Osteoblast (primary cell): ENCODE results near the gene TOLLIP. TPM values are rescaled to one million over a fixed set of nuclear protein-coding genes. Genes with fewer than 3 reads are reported as not detected.
"Not testable (repeated sequence)": the region's sequence is repeated elsewhere in the genome, so short reads cannot be mapped to it uniquely, and the experiment has no call there.

ENCODE experiments used
- DNase-seq: peaks from one replicate; pipeline ENCODE4 v3.0.0; 2011; ENCODE audit warnings: low spot score, mixed read lengths; ENCODE audit not compliant: insufficient read length; ENCODE audit errors: missing footprints
- H2AFZ ChIP-seq: 2 replicates; pipeline ENCODE4 v1.6.0; 2011; ENCODE audit warnings: mild to moderate bottlenecking, low read length
- H3K27ac ChIP-seq: 2 replicates; pipeline ENCODE4 v1.5.1; 2011; ENCODE audit warnings: mild to moderate bottlenecking, low read depth, low read length, moderate library complexity
- H3K27me3 ChIP-seq: 2 replicates; pipeline ENCODE4 v1.6.0; 2012; ENCODE audit warnings: mild to moderate bottlenecking, control low read depth, inconsistent platforms, low read length, moderate library complexity; ENCODE audit not compliant: insufficient read depth
- H3K36me3 ChIP-seq: 2 replicates; pipeline ENCODE4 v1.5.1; 2011; ENCODE audit warnings: mild to moderate bottlenecking, low read length, control low read depth, moderate library complexity; ENCODE audit not compliant: insufficient read depth
- H3K4me1 ChIP-seq: 2 replicates; pipeline ENCODE4 v1.5.1; 2011; ENCODE audit warnings: mild to moderate bottlenecking, low read length, control low read depth, moderate library complexity; ENCODE audit not compliant: insufficient read depth
- H3K4me2 ChIP-seq: 2 replicates; pipeline ENCODE4 v1.6.0; 2011; ENCODE audit warnings: mild to moderate bottlenecking, low read length; ENCODE audit not compliant: insufficient read depth
- H3K4me3 ChIP-seq: fragments of 200-600 bp; sonication (generic); 3 replicates; pipeline ENCODE4 v1.5.1; 2012; ENCODE audit warnings: mild to moderate bottlenecking, low read length, inconsistent platforms; ENCODE audit not compliant: insufficient read depth
- H3K79me2 ChIP-seq: 2 replicates; pipeline ENCODE4 v1.6.0; 2012; ENCODE audit warnings: mild to moderate bottlenecking, low read length, control low read depth, inconsistent platforms; ENCODE audit not compliant: insufficient read depth
- H3K9me3 ChIP-seq: 2 replicates; pipeline ENCODE4 v1.5.1; 2011; ENCODE audit warnings: low read depth, low read length, control low read depth
- H4K20me1 ChIP-seq: 2 replicates; pipeline ENCODE4 v1.6.0; 2012; ENCODE audit warnings: mild to moderate bottlenecking, low read length, control low read depth; ENCODE audit not compliant: insufficient read depth
- CTCF ChIP-seq: IDR thresholded peaks from 2 replicates; pipeline ENCODE4 v1.5.1; 2011; ENCODE audit warnings: mild to moderate bottlenecking, low read depth, low read length, moderate library complexity; ENCODE audit errors: extremely low read depth
- total RNA-seq: library from RNA; depleted of rRNA; stranded (reverse); fragments of >200 nt; gene quantifications from 2 replicates; pipeline ENCODE4 v1.2.3, GENCODE V29; 2012

Gene TOLLIP
- total RNA-seq, result 30.8 and 35.9 TPM in 2 replicates

GRCh38 chr11:1309498-1310317 lies at the start of gene TOLLIP:
TOLLIP (minus strand) TSS chr11:1309632; CDS start chr11:1309498, 134 bp downstream.
- H3K27me3 ChIP-seq, result no peaks in the 10 kb centered on the region
- peak within 1 kb of the TSS; percentile 94 for H3K4me2 ChIP-seq
- DNase-seq, result peak; percentile 100
- H3K27ac ChIP-seq, result peak within 1 kb of the TSS; percentile 86
- H3K4me3 ChIP-seq, result peak within 1 kb of the TSS; percentile 89
- peaks cover 50% of the 10 kb centered on the region for H3K79me2 ChIP-seq
- peak; percentile 10 for TF ChIP-seq CTCF
- peaks cover 7% of the 10 kb centered on the region for H3K36me3 ChIP-seq
- no peaks in the 10 kb centered on the region for H3K9me3 ChIP-seq
- peaks cover 16% of the 10 kb centered on the region for H3K4me1 ChIP-seq
- peaks cover 37% of the 10 kb centered on the region for H4K20me1 ChIP-seq
- H2AFZ ChIP-seq, result peak within 1 kb of the TSS; percentile 100

DNA sequence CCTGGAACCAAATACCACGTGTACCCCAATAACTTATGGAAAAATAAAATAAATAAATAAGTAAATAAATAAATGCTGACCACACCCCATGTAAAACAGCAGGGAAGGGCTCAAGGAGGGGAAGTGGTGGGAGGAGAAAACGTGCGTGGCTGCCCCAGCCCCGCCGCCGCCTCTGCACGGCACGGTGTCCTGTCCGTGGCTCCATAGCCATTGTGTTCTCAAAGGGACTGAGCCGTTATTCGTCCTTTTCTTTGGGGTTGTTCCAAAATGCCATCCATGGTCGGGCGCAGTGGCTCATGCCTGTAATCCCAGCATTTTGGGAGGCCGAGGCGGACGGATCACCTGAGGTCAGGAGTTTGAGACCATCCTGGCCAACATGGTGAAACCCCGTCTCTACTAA lies 49.5 kb upstream of the TOLLIP start:
- H3K4me1 ChIP-seq, H3K27ac ChIP-seq, DNase-seq, H3K27me3 ChIP-seq, H3K4me2 ChIP-seq, H3K79me2 ChIP-seq, H3K36me3 ChIP-seq, H3K9me3 ChIP-seq, H4K20me1 ChIP-seq, H3K4me3 ChIP-seq, H2AFZ ChIP-seq: not testable (repeated sequence)

GRCh38 chr11:1358286-1358685 lies 48.9 kb upstream of the TOLLIP start:
- H3K4me3 ChIP-seq, result no peak overlapping the region
- no peaks in the 10 kb centered on the region for H4K20me1 ChIP-seq
- no peaks in the 10 kb centered on the region for H3K4me1 ChIP-seq
- no peak for DNase-seq
- H3K27ac ChIP-seq, result no peak overlapping the region
- no peaks in the 10 kb centered on the region for H3K36me3 ChIP-seq
- no peak for TF ChIP-seq CTCF
- H3K79me2 ChIP-seq, result no peaks in the 10 kb centered on the region
- H3K27me3 ChIP-seq, result peaks cover 5% of the 10 kb centered on the region
- H3K9me3 ChIP-seq, result no peaks in the 10 kb centered on the region
- no peak overlapping the region for H3K4me2 ChIP-seq
- no peak overlapping the region for H2AFZ ChIP-seq

DNA sequence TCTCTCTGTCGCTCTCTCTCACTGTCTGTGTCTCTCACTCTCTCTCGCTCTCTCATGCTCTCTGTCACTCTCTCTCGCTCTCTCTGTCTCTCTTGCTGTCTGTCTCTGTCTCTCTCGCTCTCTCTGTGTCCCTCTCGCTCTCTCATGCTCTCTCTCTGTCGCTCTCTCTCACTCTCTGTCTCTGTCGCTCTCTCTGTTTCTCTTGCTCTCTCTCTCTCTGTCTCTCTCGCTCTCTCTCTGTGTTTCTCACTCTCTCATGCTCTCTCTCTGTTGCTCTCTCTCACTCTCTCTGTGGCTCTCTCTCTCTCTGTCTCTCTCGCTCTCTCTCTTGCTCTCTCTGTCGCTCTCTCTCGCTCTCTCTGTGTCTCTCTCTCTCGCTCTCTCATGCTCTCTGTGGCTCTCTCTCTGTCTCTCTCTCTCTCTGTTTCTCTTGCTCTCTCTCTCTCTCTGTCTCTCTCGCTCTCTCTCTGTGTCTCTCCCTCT lies 47.1 kb upstream of the TOLLIP start:
- H4K20me1 ChIP-seq, result no peaks in the 10 kb centered on the region
- H3K27ac ChIP-seq, result no peak overlapping the region
- no peak for DNase-seq
- H3K27me3 ChIP-seq, result peaks cover 5% of the 10 kb centered on the region
- H3K9me3 ChIP-seq, result no peaks in the 10 kb centered on the region
- H2AFZ ChIP-seq, result no peak overlapping the region
- TF ChIP-seq CTCF, result no peak
- no peaks in the 10 kb centered on the region for H3K36me3 ChIP-seq
- H3K4me1 ChIP-seq, result no peaks in the 10 kb centered on the region
- no peak overlapping the region for H3K4me2 ChIP-seq
- H3K79me2 ChIP-seq, result no peaks in the 10 kb centered on the region
- H3K4me3 ChIP-seq, result no peak overlapping the region
